Activated CD8-positive, alpha-beta memory T cell treated with anti-CD3 and anti-CD28 coated beads for 4 hours (primary cell): ENCODE data around the gene ABI1.
A peak's percentile ranks its signal among the peaks of the same experiment; 100 is the strongest.

Source experiments
- DNase-seq, 2 donors: peaks; one replicate each; pipeline ENCODE4 v3.0.0-alpha.2; 2020; ENCODE audit warnings: low read depth in 2 of 2

Gene ABI1

DNA sequence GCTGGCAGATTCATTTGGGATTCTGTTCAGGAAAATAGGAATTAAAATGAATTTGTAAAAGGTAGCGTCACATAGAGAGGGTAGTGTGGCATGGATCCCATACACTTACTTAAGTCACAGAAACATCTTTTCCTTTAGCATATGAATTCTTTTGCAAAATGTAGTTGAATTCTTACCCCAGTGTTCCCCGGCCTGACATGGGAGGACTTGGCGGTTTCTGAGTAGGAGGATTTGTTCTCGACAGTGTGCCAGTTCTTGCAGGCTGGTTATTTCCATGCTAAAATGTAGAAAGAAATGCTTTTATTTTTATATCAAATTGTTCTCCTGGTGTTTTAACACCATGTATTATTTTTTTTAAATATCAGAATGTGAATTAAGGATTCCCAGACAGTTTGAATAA, 90.7 kb downstream of the ABI1 start:
- DNase-seq: no peak

DNA sequence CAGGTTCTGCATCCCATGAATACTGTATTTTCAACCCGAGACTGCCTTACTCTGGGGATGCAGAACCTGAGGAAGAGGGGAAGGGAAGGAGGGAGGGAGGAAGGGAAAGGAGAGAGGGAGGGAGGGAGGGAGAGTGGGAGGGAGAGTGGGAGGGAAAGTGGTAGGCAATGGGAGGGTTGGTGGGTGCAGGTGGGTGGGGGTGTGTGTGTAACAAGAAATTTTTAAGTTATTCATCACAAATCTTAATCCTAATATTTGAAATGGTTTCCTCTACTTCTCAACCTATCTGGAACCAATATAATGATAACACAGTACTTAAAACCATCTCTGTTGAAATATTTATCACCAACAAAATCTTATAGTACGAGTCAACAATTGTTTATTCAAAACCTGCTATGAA, 95.2 kb downstream of the ABI1 start:
- no peak for DNase-seq

DNA sequence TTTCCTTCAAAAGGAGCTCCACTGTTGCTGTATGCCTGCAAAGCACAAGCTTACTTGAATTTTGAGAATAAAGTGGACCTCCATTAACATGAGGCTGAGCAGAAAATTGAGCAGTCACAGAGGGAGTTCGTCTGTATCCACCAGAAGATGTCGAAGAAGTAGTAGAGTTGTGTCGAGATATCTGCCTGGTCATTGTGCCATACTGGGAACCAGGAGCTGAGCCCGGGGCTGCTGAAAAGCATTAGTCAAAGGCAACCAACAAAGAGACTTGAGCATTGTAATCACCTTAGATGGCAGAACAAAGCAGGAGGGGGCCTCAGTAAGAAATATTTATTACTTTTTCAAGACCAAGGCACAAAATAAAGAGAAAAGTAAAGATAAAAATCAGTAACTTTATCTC, 101.8 kb downstream of the ABI1 start:
- DNase-seq: no peak

DNA sequence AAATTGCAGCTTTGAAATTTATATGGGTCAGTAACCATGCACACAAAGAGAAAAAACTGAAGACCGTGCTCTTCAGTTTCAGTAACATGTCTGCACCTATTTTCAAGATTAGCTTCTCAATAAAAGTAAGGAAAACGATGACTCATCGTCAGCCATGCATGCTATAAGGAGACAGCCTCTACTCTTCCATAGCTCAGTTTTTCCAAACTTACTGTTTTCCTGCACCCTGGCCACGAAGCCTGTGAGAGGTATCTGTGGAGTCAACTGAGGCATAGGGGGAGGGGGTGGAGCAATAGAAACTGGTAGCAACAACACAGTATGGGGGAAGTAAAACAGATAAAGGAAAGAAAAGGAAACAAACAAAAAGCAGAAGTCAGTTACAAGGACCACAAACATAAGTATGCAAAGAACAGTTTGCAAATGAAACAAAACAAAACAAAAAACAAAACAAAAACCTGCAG, 105.3 kb downstream of the ABI1 start:
- DNase-seq: no peak

DNA sequence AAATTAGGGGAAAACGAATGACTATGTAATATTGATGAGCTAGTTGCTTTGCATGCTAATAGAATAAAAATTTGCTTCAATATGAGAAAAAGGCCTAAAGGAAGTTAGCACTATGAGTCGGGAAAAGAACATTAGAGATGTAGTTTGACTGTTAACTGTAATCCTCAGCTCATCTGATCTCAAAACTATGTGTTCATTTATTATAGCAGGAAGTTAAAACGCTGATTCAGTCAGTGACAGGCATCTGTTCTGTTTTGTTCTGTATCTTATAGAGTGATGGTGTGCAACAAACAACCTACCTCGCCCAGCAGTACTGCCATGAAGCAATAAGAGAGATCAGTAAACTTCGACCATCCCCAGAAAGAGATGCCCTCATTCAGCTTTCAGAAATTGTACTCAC, 114.7 kb downstream of the ABI1 start:
- no peak for DNase-seq

DNA sequence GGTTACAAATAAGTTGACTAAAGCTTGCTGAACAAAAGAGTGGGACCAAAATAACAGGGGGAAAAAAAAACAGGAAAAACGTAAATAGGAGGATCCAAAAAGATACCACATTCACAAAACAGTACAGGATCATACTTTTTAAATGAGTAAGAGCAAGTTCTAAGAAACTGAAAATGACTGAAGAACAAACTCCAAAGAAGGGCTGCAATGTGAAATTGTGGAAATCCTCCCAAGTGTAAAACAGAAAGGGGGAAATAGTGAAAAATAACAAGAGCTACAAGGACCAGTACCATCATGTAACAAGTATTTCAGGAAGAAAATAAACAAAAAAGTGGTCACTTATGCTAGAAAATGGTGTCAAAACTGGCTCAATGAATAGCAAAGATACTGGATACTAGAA, 116.9 kb downstream of the ABI1 start:
- no peak for DNase-seq

DNA sequence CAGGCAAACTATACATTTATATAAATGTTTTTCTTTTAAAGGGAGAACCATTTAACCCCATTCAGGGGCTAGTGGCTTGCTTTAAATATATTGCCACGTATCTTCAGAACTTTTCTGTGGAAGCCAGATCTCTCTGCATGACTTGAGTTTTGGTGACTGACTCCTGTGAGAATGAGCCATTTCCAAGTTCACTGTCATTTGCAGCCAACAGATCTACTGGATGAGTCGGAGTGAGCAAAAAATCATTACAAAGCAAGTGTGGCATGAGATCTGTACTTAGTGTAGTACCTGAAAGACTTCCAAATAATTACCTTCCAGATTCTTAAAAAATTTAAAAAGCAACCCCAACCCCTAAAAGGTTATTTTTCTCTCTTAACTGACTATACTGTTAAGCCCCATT, 117.7 kb downstream of the ABI1 start:
- DNase-seq: no peak

DNA sequence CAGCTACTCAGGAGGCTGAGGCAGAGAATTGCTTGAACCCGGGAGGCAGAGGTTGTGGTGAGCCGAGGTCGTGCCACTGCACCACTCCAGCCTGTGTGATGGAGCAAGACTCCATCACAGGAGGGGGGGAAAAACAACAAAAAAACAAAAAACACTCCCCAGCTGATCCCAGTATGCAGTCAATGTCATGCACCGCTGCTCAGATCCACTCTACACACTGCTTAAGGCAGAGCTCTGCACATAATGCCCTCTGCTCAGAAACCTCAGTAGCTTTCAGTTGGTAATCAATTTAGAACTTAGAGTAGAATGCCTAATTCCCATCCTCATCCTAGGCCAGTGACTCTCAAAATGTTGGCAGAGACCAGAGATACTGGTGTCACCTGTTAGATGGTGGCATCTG, 119.4 kb downstream of the ABI1 start:
- no peak for DNase-seq

DNA sequence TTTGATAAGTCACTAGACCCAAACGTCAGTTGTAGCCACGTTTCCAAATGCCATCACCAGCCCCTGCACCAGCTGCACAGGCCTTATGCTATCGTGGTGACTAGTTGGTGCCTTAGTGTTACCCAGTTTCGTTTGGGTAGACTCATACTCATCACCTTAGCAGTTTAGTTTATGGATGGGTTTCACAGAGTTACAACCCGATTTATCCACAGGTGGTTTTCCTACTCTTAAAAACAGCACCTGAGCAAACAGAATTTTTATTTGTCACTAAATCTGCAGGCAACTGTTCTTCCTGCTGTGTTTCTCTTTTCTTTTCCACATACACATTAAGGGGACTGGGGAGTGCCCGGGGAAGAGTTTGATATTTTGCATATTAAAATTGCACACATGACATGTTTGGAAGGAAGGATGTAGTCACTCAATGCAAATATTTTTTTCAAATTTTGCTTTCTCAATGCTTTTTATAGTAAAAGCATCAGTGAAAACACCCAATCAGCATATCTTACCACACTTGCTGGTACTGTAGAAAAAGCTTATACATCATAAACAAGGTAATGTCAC, 121.6 kb downstream of the ABI1 start:
- no peak for DNase-seq

DNA sequence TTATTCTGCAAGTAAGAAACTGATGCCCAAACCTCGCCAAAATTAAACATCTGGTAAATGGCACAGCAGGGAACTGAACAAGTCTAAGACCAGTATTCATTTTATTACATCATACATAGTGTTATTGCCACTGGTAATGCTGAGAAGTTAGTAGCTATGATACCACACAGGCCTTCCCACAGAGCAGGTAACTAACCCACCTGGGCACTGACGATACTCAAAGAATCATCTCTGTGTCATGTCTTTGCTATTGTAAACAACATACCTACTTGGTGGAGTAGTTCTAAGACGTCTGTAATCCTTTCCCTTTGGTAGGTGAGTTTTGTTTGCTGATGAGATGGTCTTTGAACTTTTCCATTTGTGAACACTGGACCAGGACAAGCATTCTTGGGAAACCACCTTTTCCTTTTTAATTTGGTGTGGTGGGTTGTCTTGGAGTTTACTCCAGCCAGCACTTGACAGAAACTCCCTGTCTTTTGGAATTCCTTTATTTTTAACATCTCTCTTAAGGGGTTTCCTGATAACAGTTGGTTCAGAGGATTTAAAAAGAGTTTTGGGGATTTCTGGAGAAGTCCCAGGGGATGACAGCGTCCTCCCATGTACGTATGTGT, 122.4 kb downstream of the ABI1 start:
- no peak for DNase-seq

DNA sequence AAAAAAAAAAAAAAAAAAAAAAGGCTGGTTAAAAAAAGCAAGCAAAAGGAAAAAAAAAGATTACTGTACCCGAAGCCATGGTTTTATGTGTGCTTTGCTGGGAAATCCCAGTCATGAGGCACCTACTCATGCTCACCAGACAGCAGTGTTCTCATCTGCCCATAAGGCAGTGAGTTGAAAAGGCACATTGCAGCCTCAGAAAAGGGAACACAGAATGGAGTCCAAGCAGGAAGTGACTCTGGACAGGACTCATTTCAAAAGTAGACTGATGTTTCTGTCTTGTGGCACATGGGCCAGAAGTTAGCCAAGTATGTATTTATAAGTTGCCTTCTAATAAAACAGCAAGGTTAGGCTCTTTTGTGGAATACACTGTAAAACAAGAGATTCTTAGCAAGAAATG, 123.0 kb downstream of the ABI1 start:
- no peak for DNase-seq

DNA sequence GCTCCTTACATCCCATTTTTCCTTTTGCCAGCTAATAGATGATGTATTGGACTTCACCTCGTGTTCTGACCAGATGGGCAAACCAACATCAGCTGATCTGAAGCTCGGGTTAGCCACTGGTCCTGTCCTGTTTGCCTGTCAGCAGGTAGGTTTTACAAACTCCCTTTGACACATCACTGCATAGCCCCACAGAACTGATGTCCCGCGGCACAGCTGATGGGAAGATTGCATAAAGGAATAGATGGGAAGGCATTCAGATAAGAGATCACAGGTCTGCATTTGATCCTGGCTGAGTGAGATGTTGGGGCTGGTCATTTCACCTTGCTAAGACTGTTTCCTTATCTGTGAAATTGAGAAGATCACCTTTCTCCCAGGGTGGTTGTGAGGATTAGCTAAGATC, 125.3 kb downstream of the ABI1 start:
- no peak for DNase-seq

DNA sequence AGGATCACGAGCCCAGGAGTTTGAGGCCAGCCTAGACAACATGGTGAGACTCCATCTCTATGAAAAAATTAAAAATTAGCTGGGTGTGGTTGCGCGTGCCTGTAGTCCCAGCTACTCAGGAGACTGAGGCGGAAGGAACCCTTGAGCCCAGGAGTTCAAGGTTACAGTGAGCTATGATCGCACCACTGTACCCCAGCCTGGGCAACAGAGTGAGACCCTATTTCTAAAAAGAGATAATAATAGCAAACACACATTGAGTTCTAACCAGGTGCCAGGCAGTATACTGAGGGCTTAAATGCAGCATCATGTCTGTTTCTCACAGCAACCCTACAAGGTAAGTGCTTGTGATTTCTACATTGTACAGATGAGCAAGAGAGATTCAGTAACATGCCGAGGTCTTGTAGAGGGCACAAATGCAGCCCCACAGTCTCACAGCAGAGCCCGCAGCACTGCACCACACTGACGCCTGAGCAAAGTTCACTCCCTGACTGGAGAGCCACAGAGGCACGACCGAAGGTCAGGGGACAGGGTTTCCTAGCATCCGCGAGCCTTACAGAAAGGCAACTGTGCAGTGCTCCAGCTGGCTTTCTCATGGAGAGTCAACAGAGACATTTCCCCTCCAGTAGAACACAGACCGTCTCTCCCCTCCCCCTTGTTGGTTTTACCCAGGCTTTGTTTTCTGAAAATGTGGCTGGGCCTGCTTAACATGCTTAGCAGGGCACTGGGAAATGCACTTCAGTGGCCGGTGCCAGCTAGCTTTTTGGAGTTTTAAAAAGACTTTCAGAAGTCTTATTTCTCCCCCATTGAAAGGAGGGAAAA, 126.8 kb downstream of the ABI1 start:
- DNase-seq: no peak

DNA sequence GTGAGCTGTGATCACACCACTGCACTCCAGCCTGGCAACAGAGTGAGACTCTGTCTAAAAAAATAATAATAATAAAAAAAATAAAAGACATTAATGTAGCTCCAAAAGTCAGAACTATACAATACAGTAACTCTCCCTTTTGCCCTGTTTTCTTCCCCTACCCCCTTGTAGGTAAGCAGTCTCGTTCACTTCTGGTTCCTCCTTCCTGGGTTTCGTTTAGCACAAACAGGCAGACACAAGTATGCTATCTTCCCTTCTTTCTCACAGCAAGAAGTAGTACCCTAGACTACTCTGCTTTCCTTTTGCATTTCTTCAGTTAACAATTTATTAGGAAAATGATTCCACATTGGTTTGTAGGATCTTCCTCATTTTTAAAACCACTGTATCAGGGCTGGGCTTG, 130.2 kb downstream of the ABI1 start:
- no peak for DNase-seq

DNA sequence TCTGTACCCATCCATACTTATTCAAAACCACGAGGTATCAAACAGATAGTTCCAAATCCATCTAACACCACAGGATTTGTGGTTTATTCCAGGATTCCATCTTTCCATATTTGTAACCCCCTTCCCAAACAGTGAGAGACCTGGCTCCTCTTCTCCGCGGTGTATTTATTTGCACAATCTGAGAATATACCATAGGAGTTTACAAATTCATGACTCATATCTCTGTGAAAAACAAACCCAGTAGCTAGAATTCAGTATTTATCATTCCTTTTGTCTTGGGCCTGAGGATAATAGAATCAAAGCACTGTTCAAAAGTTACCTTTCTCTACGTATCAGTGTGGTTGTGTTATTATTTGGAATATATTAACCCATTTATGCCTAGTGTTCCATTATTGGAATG, 131.4 kb downstream of the ABI1 start:
- DNase-seq: no peak

DNA sequence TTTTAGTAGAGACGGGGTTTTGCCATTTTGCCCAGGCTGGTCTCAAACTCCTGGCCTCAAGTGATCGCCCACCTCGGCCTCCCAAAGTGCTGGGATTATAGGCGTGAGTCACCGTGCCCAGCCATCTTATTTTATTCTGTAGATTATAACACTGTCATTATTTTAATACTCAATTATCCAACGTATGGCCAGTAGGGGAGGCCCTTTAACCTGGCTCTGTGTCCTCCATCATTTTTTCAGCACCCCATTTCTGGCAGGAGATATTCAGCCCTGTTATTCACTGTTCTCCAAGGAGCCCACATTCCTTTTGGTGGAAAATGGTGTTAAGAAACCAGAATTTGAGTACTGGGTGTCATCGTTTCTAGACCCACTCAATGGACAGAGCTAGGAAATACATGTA, 131.8 kb downstream of the ABI1 start:
- DNase-seq: no peak

DNA sequence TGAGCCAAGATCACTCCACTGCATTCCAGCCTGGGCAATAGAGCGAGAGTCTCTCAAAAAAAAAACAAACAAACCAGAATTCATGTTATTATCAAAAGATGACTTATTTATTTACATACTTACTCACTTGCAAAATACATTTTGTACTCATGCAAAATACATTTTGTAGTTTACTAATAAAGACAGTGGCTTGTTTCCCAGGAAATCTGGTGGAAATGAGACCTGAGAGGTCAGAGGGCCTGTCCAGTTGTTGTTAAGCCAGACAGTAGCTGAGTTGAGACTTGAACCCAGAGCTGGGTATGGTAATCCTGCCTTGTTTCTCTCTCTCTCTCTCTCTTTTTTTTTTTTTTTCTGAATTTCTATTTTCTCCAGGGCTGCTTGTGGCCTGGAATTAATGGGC, 133.8 kb downstream of the ABI1 start:
- no peak for DNase-seq

DNA sequence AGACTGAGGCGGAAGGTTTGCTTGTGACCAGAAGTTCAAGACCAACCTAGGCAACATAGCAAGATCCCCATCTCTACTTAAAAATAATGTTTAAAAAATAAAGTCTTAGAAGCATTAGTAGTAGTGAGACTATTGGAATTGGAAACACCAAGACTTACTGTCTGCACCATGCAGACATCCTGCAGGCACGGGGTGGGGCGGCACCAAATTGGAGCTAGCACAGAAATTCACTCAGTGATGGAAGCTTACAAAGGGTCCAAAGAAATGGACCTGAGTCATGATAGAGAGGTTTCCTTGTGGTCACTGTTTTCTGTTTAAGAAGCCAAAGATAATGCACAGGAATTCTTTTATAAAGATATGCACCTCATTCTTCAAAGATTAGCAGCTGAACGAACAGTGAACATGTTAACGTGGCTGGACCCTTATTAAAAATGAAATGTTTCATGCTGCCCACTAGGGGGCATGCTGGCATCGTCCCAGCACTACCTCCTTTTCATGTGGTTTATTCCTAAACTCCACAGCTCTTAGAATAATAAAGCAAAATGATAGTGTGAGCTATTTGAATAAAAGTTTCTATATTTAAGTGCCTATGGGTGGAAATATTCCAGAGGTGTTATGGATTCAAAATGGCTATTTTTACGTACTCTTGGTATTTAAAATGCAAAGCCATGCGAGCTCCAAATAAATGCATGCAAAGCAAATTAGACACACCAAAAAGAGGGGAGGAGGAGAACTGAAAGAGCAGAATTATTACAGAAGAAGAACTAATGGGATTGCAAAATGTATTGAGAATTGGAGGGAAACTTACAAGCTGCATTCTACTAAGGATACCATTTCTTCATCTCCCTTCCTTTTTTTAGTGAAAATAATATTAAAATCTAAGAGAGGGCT, 134.7 kb downstream of the ABI1 start:
- peak in 1 of 2 donors; percentile 13 for DNase-seq

DNA sequence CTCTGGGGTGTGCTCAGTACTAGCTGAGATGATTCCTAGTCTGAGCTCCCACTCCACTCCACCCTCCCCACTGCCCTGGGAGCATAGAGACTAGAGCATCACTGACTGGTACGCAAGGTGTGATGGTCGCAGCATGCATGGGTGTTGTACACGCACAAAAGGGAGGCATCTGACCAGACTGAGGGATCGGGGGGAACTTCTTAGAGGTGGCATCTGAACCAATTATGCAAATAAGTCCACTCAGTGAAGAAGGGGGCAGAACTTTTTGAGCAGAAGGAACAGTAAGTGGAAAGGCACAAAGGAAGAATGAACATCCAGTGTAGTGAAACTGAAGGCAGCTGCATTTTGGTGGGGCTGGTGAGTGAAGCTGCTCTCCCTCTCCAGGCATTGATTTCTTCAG, 137.7 kb downstream of the ABI1 start:
- DNase-seq: no peak

DNA sequence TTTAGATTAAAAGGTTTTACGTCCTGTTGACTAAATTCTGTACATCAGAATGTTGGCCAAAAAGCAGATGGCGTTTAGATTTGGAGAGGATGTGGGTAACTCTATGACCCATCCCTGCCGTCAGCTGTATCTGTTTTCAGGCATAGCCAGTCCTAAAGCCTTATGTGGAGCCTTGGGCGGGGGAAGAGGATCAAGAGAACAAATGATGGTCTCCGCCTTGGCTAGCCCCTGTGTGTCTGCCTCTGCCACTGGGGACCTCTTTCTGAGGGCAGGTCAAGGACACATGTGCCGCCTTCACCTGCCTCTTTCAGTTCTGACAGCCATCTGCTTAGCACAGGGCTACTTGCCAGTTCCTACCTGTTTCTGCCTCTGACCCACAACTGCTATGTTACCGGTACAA, 139.2 kb downstream of the ABI1 start:
- peak in 1 of 2 donors; percentile 5 for DNase-seq

DNA sequence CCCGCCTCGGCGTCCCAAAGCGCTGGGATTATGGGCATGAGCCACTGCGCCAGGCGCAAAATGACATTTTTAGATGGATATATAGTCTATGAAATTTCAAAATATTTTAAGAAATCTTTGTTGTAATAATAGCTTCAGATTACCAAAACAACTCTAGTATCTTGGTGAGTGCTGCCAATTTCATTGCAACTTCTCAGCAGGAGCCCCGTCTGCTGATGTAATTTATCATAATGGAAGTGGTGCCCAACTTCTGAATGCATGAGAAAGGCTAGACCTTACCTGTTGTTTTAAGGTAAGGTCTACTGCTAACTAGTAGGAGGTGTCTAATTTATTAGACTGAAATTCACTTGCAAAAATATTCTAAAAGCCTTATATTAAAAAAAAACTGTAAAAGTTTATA, 143.3 kb downstream of the ABI1 start:
- no peak for DNase-seq

DNA sequence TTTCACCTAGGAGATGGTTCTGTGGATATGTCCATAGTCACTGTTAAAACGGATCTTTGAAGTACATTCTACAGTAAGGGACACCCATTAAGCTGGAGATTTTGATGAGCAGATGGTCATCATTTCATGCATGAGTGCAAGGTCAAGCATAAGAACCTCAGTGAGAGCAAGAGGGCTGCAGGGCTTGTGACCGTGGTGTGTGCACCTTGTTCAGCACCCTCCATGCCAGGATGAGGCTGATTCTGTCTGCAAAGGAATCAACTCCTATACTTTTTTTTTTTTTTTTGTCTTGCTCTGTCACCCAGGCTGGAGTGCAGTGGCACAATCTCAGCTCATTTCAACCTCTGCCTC, 145.6 kb downstream of the ABI1 start:
- DNase-seq: no peak
